SK-N-SH (cell line): Measurements from ENCODE around the gene SLC10A7.

Experiments used
- RFX5 ChIP-seq: IDR thresholded peaks from 2 replicates; pipeline ENCODE4 v1.6.1; 2012; ENCODE audit warnings: mild to moderate bottlenecking, improper control_type of control experiment, low read length
- TAF1 ChIP-seq: IDR thresholded peaks from 2 replicates; pipeline ENCODE4 v1.6.1; 2012; ENCODE audit warnings: low read depth, mild to moderate bottlenecking, low read length, moderate library complexity, borderline replicate concordance

DNA sequence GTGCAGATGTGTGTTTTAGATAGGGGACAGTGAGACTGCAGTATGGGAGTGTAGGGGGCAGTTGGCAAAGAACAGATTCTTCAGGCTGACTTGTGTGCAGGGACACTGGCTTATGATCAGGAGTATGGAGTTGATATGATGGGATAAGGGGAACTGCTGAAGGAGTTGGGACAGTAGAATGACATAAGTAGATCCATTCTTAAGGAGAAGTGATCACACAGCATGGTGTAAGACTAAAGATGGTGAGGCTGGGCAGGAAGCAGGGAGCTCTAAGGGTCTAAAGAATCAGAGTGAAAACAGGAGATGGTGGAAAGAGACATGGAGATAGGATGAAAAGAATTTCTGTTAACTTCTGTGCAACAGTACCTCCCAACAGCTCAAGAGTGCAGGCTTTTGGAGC, 236.7 kb downstream of the SLC10A7 start:
- no peak for TF ChIP-seq RFX5
- no peak for TF ChIP-seq TAF1
